Cerebellar cortex (tissue), 1 donor: ENCODE measurements around the gene CDC25B.
"Not testable (repeated sequence)": the region's sequence is repeated elsewhere in the genome, so short reads cannot be mapped to it uniquely, and the experiment has no call there.

Source experiments
- DNase-seq: peaks from one replicate; pipeline ENCODE4 v3.0.0-alpha.2; 2015; ENCODE audit warnings: low spot score

The CDC25B gene

GRCh38 chr20:3829891-3830290 lies 33.8 kb downstream of the CDC25B start:
- DNase-seq = not testable (repeated sequence)

GRCh38 chr20:3836132-3836531 lies 40.0 kb downstream of the CDC25B start:
- DNase-seq = no peak

GRCh38 chr20:3839328-3839727 lies 43.2 kb downstream of the CDC25B start:
- DNase-seq = no peak

GRCh38 chr20:3840201-3840600 lies 44.1 kb downstream of the CDC25B start:
- not testable (repeated sequence) for DNase-seq

GRCh38 chr20:3842348-3842930 lies 46.3 kb downstream of the CDC25B start:
- no peak for DNase-seq

- DNase-seq = no peak
Measured at GRCh38 chr20:3843490-3843889, 47.4 kb downstream of the CDC25B start.

- DNase-seq = not testable (repeated sequence)
Measured at GRCh38 chr20:3843990-3844619, 48.0 kb downstream of the CDC25B start.

- no peak for DNase-seq
Measured at GRCh38 chr20:3846378-3846739, 50.2 kb downstream of the CDC25B start.

- peak; percentile 85 for DNase-seq
Measured at GRCh38 chr20:3846740-3847428, 50.8 kb downstream of the CDC25B start, which contains the start of gene MAVS. TSS of gene MAVS (plus strand) at chr20:3846834. CDS start at chr20:3854625, 7,791 bp downstream.

- peak; percentile 44 for DNase-seq
Measured at GRCh38 chr20:3847429-3847940, 51.4 kb downstream of the CDC25B start.

- no peak for DNase-seq
Measured at GRCh38 chr20:3848565-3848964, 52.5 kb downstream of the CDC25B start.

- DNase-seq = no peak
Measured at GRCh38 chr20:3854462-3854871, 58.4 kb downstream of the CDC25B start.
